Upper lobe of left lung (tissue), 6 donors: Measurements from ENCODE around the gene PTPRZ1. TPM values are rescaled to one million over a fixed set of nuclear protein-coding genes. Genes with fewer than 3 reads are reported as not detected.

ENCODE experiments used
- ATAC-seq, 2 donors: fragments of 200-7000 bp; cut with Tn5 transposase; one replicate each; pipeline ENCODE4 v1.9.1; 2022; ENCODE audit warnings: mild to moderate bottlenecking in 2 of 2, moderate library complexity in 2 of 2; ENCODE audit not compliant: low FRiP score in 2 of 2
- DNase-seq, 2 donors: peaks; one replicate each; pipeline ENCODE4 v3.0.0-alpha.2; 2019 to 2020
- H3K27ac ChIP-seq, 4 donors: fragments of 200-600 bp; sonication (generic); one replicate each; pipeline ENCODE4 v1.5.1; 2016 to 2019
- H3K27me3 ChIP-seq, 4 donors: fragments of 200-600 bp; sonication (generic); one replicate each; pipeline ENCODE4 v1.5.1; 2017 to 2019
- H3K36me3 ChIP-seq, 4 donors: fragments of 200-600 bp; sonication (generic); one replicate each; pipeline ENCODE4 v1.5.1; 2016 to 2019
- H3K4me1 ChIP-seq, 4 donors: fragments of 200-600 bp; sonication (generic); one replicate each; pipeline ENCODE4 v1.5.1; 2018 to 2019
- H3K4me3 ChIP-seq, 4 donors: fragments of 200-600 bp; sonication (generic); one replicate each; pipeline ENCODE4 v1.5.1; 2017 to 2019; ENCODE audit warnings: mild to moderate bottlenecking in 2 of 4, moderate library complexity in 1 of 4
- H3K9me3 ChIP-seq, 4 donors: fragments of 200-600 bp; sonication (generic); one replicate each; pipeline ENCODE4 v1.5.1; 2018 to 2019
- CTCF ChIP-seq, 6 experiments: fragments of 450-650 bp in 4 of 6; fragments of 200-600 bp in 2 of 6; sonication (generic) in 2 of 6; IDR thresholded peaks; one replicate each; pipeline ENCODE4 v1.5.1; 2016 to 2019; ENCODE audit warnings: antibody characterized with exemption in 6 of 6
- EP300 ChIP-seq, 4 donors: sonication (generic); formaldehyde crosslinking; IDR thresholded peaks; one replicate each; pipeline ENCODE4 v1.5.1; 2017; ENCODE audit warnings: antibody characterized with exemption in 4 of 4, control low read depth in 2 of 4
- POLR2A ChIP-seq, 4 donors: fragments of 450-650 bp; IDR thresholded peaks; one replicate each; pipeline ENCODE4 v1.5.1; 2016 to 2017; ENCODE audit warnings: antibody characterized with exemption in 4 of 4, mild to moderate bottlenecking in 2 of 4
- POLR2AphosphoS5 ChIP-seq, 2 donors: sonication (generic); formaldehyde crosslinking; IDR thresholded peaks; one replicate each; pipeline ENCODE4 v1.5.1; 2017; ENCODE audit warnings: antibody characterized with exemption in 2 of 2
- WGBS, 2 donors: methylation state at CpG; one replicate each; pipeline ENCODE4 v1.1.5; 2017 to 2018; 5-methylcytosine and 5-hydroxymethylcytosine counted together
- total RNA-seq, 6 donors: library from RNA; depleted of rRNA in 4 of 6; stranded (reverse); fragments of >200 nt in 4 of 6; gene quantifications; one replicate each; pipeline versions ENCODE4 v1.1.0 to v1.2.1, GENCODE V29; 2016 to 2021
- donor health status: DM: no; HTN: no; CAD: no; lungs with moderate emphysema.
- donor health status: DM: no; HTN: yes; CAD: no; lungs with severe emphysema.

PTPRZ1 gene
- total RNA-seq, 6 donors from 2014 or later, result 0.57 to 7.2 (median 1.2) TPM

DNA sequence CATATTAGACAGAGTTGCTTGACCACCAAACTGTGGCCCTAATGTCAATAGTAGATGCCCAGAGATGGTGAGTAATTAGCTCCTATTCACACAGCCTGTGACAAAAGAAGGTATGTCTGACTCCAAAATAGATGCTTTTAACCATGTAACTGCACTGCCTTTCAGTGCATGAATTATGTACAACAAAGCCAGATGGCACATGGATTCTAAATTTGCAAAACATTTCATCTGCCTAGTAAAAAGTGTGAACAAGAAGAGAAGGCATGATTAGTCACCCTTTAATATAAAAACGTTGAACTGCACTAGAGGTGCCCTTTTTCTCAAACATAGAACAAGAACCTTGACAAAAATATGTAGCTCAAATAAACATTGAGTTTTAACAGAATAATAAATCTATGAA is 35.5 kb upstream of the PTPRZ1 start:
- H3K27ac ChIP-seq, result no peak overlapping the region
- H3K27me3 ChIP-seq, result no peaks in the 10 kb centered on the region
- DNase-seq (no peak), ATAC-seq (no peak)
- TF ChIP-seq POLR2A (IDR thresholded peaks at IDR 0.05), result no peak
- no peak for TF ChIP-seq CTCF (IDR thresholded peaks at IDR 0.05)
- TF ChIP-seq POLR2AphosphoS5 (IDR thresholded peaks at IDR 0.05), result no peak
- TF ChIP-seq EP300 (IDR thresholded peaks at IDR 0.05), result no peak
- WGBS, 2 donors, result 18 to 34% methylated on average over 1 of the region's 1 CpG
- no peaks in the 10 kb centered on the region for H3K36me3 ChIP-seq
- H3K4me3 ChIP-seq, result no peak overlapping the region
- no peaks in the 10 kb centered on the region for H3K4me1 ChIP-seq
- no peaks in the 10 kb centered on the region for H3K9me3 ChIP-seq

DNA sequence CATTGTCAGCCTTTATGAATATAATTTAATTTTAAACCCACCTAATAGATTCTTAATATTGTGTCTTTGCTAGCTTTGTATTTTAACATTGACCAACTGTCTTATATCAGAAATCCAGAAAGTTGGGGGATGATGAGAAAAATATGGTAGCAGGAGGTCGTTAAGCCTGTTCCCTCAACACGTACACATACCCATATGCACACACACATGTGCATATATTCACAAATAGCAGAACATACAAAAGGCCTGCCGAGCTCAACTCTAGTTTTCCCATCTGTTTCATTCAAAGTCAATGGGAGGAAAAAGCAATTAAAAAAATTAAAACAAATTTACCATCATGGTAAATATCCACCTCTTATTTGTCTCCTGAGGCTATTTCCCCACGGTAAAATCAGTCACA is 25.9 kb upstream of the PTPRZ1 start:
- DNase-seq, result no peak
- ATAC-seq, result no peak
- H3K4me3 ChIP-seq, result no peak overlapping the region
- no peaks in the 10 kb centered on the region for H3K4me1 ChIP-seq
- no peak overlapping the region for H3K27ac ChIP-seq
- no peaks in the 10 kb centered on the region for H3K27me3 ChIP-seq
- H3K36me3 ChIP-seq, result no peaks in the 10 kb centered on the region
- 74 to 77% methylated on average over 4 of the region's 4 CpGs for WGBS, 2 donors
- H3K9me3 ChIP-seq, result no peaks in the 10 kb centered on the region
- no peak for TF ChIP-seq CTCF (IDR thresholded peaks at IDR 0.05)
- no peak for TF ChIP-seq EP300 (IDR thresholded peaks at IDR 0.05)
- no peak for TF ChIP-seq POLR2A (IDR thresholded peaks at IDR 0.05)
- TF ChIP-seq POLR2AphosphoS5 (IDR thresholded peaks at IDR 0.05), result no peak

DNA sequence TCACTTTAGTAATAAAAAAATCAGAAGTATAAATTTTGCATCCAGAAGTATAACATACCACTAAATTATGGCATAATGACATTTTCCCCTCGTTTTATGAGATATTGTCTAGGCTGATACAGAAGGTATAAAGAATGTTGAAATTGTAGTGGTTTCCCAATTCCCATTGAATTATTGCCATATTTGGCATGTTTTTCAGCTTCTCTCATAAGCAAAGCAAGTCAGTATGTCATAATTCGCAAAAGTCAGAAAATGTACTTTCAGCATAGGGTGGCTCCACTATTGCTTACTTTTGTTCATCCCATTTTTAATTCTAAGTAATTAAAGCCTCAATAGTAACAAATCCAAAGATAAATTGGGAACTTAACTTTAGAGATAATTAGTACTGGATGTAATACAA is 19.7 kb upstream of the PTPRZ1 start:
- no peak for DNase-seq
- TF ChIP-seq CTCF (IDR thresholded peaks at IDR 0.05), result no peak
- TF ChIP-seq EP300 (IDR thresholded peaks at IDR 0.05), result no peak
- no peak for TF ChIP-seq POLR2AphosphoS5 (IDR thresholded peaks at IDR 0.05)
- TF ChIP-seq POLR2A (IDR thresholded peaks at IDR 0.05), result no peak
- ATAC-seq, result no peak
- Histone ChIP-seq H3K27me3 (no peaks in the 10 kb centered on the region), H3K9me3 (no peaks in the 10 kb centered on the region), H3K4me3 (no peak overlapping the region), H3K36me3 (no peaks in the 10 kb centered on the region), H3K27ac (no peak overlapping the region), H3K4me1 (no peaks in the 10 kb centered on the region)
- WGBS, 2 donors, result 73 to 77% methylated on average over 2 of the region's 2 CpGs

- DNase-seq (no peak), ATAC-seq (no peak)
- Histone ChIP-seq H3K4me3 (no peak overlapping the region), H3K4me1 (no peaks in the 10 kb centered on the region), H3K36me3 (no peaks in the 10 kb centered on the region), H3K27me3 (no peaks in the 10 kb centered on the region), H3K27ac (no peak overlapping the region), H3K9me3 (no peaks in the 10 kb centered on the region)
- no peak for TF ChIP-seq EP300 (IDR thresholded peaks at IDR 0.05)
- no peak for TF ChIP-seq POLR2AphosphoS5 (IDR thresholded peaks at IDR 0.05)
- TF ChIP-seq POLR2A (IDR thresholded peaks at IDR 0.05), result no peak
- TF ChIP-seq CTCF (IDR thresholded peaks at IDR 0.05), result no peak
Measured at GRCh38 chr7:121860953-121861352, 12.0 kb upstream of the PTPRZ1 start.

GRCh38 chr7:121862591-121862990 is 10.4 kb upstream of the PTPRZ1 start:
- Histone ChIP-seq H3K4me3 (no peak overlapping the region), H3K27me3 (no peaks in the 10 kb centered on the region), H3K9me3 (no peaks in the 10 kb centered on the region), H3K4me1 (no peaks in the 10 kb centered on the region), H3K36me3 (no peaks in the 10 kb centered on the region), H3K27ac (no peak overlapping the region)
- WGBS, 2 donors, result 61 to 69% methylated on average over 4 of the region's 4 CpGs
- no peak for DNase-seq
- TF ChIP-seq POLR2AphosphoS5 (IDR thresholded peaks at IDR 0.05) (no peak), EP300 (IDR thresholded peaks at IDR 0.05) (no peak), CTCF (IDR thresholded peaks at IDR 0.05) (no peak), POLR2A (IDR thresholded peaks at IDR 0.05) (no peak)
- ATAC-seq, result no peak
